Measurements from ENCODE around the gene PLTP. TPM values are rescaled to one million over a fixed set of nuclear protein-coding genes. Genes with fewer than 3 reads are reported as not detected.

PLTP gene
- total and polyA plus RNA-seq, 4 donors, result 26.9 to 125 (median 80.7) TPM

DNA sequence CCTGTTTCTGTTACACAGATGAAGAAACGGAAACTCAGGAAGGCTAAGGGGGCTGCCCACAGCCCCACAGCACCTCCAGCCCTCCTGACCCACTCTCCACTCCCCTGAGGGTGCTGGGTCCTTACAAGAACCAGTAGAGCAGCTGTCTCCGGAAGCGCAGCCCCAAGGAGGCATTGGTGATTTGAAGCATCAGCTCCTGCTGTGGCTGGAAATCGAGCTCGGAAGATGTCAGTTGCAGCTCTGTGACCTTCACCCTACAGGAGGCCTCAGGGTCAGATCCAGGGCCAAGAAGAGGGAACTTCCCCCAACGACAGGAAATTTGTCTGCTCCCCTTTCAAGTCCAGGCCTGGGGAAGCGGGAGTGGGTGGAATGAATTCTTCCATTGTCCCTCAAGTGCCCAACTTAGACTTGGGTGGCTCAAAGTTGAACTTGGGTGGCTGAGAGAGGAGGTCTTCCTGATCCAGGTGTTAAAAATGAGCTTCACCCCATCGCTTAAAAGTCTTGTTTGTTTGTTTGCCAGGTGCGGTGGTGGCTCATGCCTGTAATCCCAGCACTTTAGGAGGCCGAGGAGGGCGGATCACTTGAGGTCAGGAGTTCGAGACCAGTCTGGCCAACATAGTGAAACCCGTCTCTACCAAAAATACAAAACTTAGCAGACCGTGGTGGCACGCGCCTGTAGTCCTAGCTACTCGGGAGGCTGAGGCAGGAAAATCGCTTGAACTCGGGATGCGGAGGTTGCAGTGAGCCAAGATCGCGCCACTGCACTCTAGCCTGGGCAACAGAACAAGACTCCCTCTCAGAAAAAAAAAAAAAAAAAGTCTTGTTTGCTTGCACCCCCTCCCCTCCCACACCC lies 1.9 kb downstream of the PLTP start:
- peaks cover 0 to 12% (median 4%) of the 10 kb centered on the region in 5 donors for H3K4me1 ChIP-seq (ENCODE audit: control insufficient read depth in 5 of 5, insufficient read depth in 5 of 5, low read length in 5 of 5)
- H3K9me3 ChIP-seq (ENCODE audit: control insufficient read depth in 4 of 4, insufficient read depth in 3 of 4, low read length in 3 of 4), result no peaks in the 10 kb centered on the region
- no peak overlapping the region for H3K4me3 ChIP-seq

DNA sequence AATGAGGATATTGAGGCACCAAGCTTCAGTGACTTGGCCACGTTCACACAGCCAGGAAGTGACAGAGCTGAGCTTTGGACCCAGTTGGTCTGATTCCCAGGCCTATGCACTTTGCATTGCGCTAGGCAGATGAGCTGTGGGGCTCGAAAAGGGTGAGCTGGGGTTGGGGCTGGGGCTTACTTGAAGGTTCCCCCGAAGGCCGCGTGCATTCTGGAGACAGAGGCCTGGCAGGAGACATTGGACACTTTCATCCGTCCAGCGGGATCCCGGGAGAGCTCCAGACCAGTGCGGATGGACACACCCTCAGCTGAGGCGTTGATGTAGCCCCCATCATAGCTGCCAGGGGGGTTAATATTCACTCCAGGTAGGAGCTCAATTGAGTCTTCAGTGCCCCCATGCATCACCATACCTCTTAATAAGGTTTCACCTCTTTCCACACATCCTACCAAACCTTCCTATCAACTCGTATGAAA lies 2.6 kb downstream of the PLTP start:
- H3K9me3 ChIP-seq (ENCODE audit: control insufficient read depth in 4 of 4, insufficient read depth in 3 of 4, low read length in 3 of 4), result no peaks in the 10 kb centered on the region
- no peaks in the 10 kb centered on the region for H3K27me3 ChIP-seq (ENCODE audit: control insufficient read depth in 3 of 3, insufficient read depth in 3 of 3, low read length in 2 of 3)
- peaks cover 0 to 12% (median 4%) of the 10 kb centered on the region in 5 donors for H3K4me1 ChIP-seq (ENCODE audit: control insufficient read depth in 5 of 5, insufficient read depth in 5 of 5, low read length in 5 of 5)
- no peak for DNase-seq
- no peak overlapping the region for H3K4me3 ChIP-seq
- TF ChIP-seq, protein P1, sequence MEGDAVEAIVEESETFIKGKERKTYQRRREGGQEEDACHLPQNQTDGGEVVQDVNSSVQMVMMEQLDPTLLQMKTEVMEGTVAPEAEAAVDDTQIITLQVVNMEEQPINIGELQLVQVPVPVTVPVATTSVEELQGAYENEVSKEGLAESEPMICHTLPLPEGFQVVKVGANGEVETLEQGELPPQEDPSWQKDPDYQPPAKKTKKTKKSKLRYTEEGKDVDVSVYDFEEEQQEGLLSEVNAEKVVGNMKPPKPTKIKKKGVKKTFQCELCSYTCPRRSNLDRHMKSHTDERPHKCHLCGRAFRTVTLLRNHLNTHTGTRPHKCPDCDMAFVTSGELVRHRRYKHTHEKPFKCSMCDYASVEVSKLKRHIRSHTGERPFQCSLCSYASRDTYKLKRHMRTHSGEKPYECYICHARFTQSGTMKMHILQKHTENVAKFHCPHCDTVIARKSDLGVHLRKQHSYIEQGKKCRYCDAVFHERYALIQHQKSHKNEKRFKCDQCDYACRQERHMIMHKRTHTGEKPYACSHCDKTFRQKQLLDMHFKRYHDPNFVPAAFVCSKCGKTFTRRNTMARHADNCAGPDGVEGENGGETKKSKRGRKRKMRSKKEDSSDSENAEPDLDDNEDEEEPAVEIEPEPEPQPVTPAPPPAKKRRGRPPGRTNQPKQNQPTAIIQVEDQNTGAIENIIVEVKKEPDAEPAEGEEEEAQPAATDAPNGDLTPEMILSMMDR (IDR thresholded peaks at IDR 0.05; ENCODE audit: control extremely low read depth, extremely low read depth), result no peak
- no peak overlapping the region for H3K9ac ChIP-seq (ENCODE audit: insufficient read depth in 1 of 2, low read length in 2 of 2)
- ATAC-seq (ENCODE audit: insufficient read depth, low FRiP score), result no peak
- H3K27ac ChIP-seq (ENCODE audit: low read depth in 1 of 2, low read length in 1 of 2), result no peak overlapping the region
- 85 to 89% methylated on average over 12 of the region's 12 CpGs for WGBS, 2 donors
- peaks cover 0 to 9% (median under 1%) of the 10 kb centered on the region in 4 donors for H3K36me3 ChIP-seq (ENCODE audit: control insufficient read depth in 4 of 4, insufficient read depth in 4 of 4, low read length in 4 of 4)

More for the DNA sequence above, 1.9 kb downstream of the PLTP start:
- ATAC-seq (ENCODE audit: insufficient read depth, low FRiP score), result no peak
- TF ChIP-seq, protein P1 (IDR thresholded peaks at IDR 0.05; ENCODE audit: control extremely low read depth, extremely low read depth), result no peak
- no peak overlapping the region for H3K27ac ChIP-seq (ENCODE audit: low read depth in 1 of 2, low read length in 1 of 2)
- no peaks in the 10 kb centered on the region for H3K27me3 ChIP-seq (ENCODE audit: control insufficient read depth in 3 of 3, insufficient read depth in 3 of 3, low read length in 2 of 3)
- 76% methylated on average over 21 to 22 of the region's 22 CpGs for WGBS, 2 donors
- no peak overlapping the region for H3K9ac ChIP-seq (ENCODE audit: insufficient read depth in 1 of 2, low read length in 2 of 2)
- peaks cover 0 to 5% (median under 1%) of the 10 kb centered on the region in 4 donors for H3K36me3 ChIP-seq (ENCODE audit: control insufficient read depth in 4 of 4, insufficient read depth in 4 of 4, low read length in 4 of 4)
- no peak for DNase-seq

DNA sequence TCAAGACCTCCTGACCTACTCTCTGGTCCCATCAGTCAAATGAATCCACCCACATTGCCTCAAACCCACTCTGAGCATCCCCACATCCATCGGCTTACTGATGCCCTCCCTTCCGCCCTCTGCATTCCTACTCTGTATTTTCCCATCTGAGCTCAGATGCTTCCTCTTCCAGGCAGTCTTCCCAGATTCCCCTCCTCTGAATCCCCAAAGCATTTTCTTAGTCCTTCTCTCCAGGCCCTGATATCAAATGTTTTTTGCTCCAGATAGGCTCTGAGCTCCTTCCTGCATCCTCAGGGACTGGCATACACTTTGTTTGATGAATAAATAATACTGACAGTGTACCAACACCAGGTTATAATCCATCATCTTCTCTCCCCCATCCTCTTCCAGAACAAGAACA lies 3.9 kb downstream of the PLTP start:
- Histone ChIP-seq H3K27me3 (ENCODE audit: control insufficient read depth in 3 of 3, insufficient read depth in 3 of 3, low read length in 2 of 3) (no peaks in the 10 kb centered on the region), H3K9me3 (ENCODE audit: control insufficient read depth in 4 of 4, insufficient read depth in 3 of 4, low read length in 3 of 4) (no peaks in the 10 kb centered on the region), H3K9ac (ENCODE audit: insufficient read depth in 1 of 2, low read length in 2 of 2) (no peak overlapping the region), H3K27ac (ENCODE audit: low read depth in 1 of 2, low read length in 1 of 2) (no peak overlapping the region), H3K4me3 (no peak overlapping the region), H3K36me3 (ENCODE audit: control insufficient read depth in 4 of 4, insufficient read depth in 4 of 4, low read length in 4 of 4) (peaks cover 0 to 12% (median under 1%) of the 10 kb centered on the region in 4 donors), H3K4me1 (ENCODE audit: control insufficient read depth in 5 of 5, insufficient read depth in 5 of 5, low read length in 5 of 5) (peaks cover 0 to 12% (median 4%) of the 10 kb centered on the region in 5 donors)
- ATAC-seq (ENCODE audit: insufficient read depth, low FRiP score) (no peak), DNase-seq (no peak)
- TF ChIP-seq, protein P1 (IDR thresholded peaks at IDR 0.05; ENCODE audit: control extremely low read depth, extremely low read depth), result no peak
- WGBS, 2 donors, result 95 to 96% methylated on average over 2 of the region's 2 CpGs

Measured in lung (tissue), 12 donors.